Astrocyte of the cerebellum (primary cell): ENCODE results near the gene DOK3.

Experiments
- DNase-seq: peaks from one replicate; pipeline ENCODE4 v3.0.0-alpha.2; 2011; ENCODE audit warnings: low read depth
- H3K4me3 ChIP-seq: 2 replicates; pipeline ENCODE4 v1.5.1; 2011; ENCODE audit warnings: mild to moderate bottlenecking, low read depth, low read length, moderate library complexity
- CTCF ChIP-seq: IDR thresholded peaks from 2 replicates; pipeline ENCODE4 v1.5.1; 2012; ENCODE audit warnings: low read length, low read depth, moderate library complexity, mild to moderate bottlenecking; ENCODE audit errors: missing control alignments
- in situ Hi-C: cut with HindIII; loops from 2 replicates; pipeline ENCODE4 v1.10.0; 2017; ENCODE audit warnings: low sequenced_read_pairs

Gene DOK3

DNA sequence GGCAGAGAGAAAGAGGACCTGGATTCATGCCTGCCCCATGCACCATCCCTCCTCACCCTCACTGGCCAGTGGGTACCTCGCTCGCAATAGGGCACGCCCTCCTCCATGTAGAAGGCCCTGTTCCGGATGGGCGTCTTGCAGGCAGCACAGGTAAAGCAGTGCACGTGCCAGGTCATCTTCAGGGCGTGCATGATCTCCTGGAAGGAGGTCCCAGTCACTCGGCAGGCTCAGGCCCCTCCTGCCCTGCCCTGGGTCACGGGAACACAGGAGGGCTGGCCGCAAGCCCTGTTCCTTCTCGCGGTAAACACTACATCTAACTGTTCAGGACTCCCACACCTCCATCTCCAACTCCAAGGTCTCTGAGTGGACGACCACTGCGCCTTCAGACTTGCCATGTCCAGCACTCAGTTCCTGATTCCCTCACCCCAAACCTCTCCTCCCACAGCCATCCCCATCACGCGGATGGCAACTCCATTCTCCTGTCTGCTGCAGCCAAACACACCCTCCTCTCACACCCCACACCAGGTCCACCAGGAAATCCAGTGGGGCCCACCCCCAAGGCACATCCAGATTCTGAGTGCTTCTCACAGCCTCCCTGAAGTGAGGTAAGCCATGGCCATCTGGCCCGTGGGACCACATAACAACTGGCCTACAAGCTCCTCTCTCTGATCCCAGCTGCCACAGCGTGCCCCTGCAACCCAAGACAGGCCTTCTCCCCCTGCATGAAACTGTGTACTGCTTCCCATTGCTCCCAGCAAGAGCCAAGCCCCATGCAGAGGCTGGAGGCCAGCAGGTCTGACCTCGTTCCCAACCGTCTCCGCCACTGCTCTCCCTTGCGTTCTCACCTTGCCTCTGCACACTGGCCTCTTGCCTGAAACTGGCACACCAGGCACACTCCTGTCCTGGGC, 25.4 kb downstream of the DOK3 start:
- no peak for DNase-seq
- in situ Hi-C loops = no loop called here
- no peak overlapping the region for H3K4me3 ChIP-seq
- no peak for TF ChIP-seq CTCF

DNA sequence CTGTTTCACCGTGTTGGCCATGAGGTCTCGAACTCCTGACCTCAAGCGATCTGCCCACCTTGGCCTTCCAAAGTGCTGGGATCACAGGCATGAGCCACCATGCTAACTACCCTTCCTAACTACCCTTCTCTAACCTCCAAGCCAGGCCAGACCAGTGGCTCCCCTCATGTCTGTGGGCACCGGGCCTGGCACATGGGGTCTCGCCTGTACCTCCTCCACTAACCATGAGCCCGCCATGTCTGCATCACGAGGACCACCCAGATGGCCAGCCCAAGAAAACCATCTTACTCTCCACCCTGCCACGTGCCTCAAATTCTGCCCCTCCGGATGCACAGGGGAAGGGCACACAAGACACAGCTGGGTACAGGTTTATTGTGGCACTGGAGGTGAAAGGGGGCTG, 26.6 kb downstream of the DOK3 start:
- no peak for DNase-seq
- in situ Hi-C loops = no loop called here
- no peak for TF ChIP-seq CTCF
- no peak overlapping the region for H3K4me3 ChIP-seq

GRCh38 chr5:177482359-177482795, 27.2 kb downstream of the DOK3 start:
- TF ChIP-seq CTCF = no peak
- DNase-seq = no peak
- no peak overlapping the region for H3K4me3 ChIP-seq
- in situ Hi-C loops = no loop called here

DNA sequence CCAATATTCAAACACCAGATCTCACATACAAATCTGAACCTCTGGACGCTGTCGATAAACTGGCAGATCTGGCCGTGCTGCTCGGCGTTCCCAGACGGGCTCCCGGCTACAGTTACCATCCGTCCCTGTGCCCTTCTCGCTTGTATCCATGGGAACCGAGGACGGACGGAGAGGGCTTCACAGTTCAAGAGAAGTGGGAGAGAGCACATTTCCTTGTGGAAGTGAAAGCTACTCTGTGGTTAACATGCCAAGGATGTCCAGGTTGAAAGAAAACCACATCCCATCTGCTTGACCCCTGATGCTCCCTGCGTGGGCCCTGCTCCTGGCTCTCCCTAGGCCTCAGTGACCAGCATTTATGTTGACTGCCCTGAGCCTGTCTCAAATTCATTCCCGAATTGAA, 29.9 kb downstream of the DOK3 start:
- in situ Hi-C loops = no loop called here
- DNase-seq = no peak
- TF ChIP-seq CTCF = no peak
- no peak overlapping the region for H3K4me3 ChIP-seq

DNA sequence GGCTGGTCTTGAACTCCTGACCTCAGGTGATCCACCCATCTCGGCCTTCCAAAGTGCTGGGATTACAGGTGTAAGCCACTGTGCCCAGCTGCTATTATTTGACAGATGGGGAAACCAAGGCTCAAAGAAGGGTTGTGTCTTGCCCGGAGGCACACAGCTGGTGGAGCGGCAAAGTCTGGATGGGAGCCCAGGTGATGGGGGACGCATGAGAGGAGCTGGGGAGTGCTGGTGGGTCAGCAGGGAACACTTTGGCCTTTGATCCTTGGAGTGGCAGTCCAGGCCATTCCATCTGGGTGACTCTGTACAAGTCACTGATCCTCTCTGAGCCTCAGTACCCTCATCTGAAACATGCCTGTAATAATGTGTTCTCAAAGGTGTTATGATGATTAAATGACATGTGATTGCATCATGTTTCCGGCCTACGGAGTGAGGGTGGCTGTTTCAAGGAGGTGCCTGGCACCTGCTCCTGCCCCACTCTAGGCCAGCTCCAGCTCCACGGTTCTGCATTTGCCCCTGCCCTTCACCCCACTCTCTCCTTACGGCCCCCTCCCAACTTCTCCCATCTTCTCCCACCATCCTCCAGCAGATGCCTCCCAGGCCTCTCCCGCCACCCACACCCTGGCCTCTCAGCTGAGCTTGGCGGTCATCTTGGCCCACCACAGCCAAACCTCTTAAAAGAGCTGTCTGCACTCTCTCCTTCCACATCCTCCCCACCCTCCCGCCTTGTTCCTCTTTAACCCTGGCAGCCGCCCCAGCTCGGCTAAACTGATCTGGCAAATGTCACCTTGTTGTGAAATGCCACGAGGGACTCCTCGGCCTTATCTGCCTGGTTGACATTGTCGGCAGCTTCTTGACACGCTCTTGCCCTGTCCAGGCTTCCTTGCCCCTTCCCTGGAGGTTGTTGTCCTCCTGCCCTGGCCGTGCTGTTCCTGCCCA, 30.6 kb downstream of the DOK3 start:
- in situ Hi-C loops = no loop called here
- TF ChIP-seq CTCF = no peak
- no peak for DNase-seq
- H3K4me3 ChIP-seq = no peak overlapping the region

DNA sequence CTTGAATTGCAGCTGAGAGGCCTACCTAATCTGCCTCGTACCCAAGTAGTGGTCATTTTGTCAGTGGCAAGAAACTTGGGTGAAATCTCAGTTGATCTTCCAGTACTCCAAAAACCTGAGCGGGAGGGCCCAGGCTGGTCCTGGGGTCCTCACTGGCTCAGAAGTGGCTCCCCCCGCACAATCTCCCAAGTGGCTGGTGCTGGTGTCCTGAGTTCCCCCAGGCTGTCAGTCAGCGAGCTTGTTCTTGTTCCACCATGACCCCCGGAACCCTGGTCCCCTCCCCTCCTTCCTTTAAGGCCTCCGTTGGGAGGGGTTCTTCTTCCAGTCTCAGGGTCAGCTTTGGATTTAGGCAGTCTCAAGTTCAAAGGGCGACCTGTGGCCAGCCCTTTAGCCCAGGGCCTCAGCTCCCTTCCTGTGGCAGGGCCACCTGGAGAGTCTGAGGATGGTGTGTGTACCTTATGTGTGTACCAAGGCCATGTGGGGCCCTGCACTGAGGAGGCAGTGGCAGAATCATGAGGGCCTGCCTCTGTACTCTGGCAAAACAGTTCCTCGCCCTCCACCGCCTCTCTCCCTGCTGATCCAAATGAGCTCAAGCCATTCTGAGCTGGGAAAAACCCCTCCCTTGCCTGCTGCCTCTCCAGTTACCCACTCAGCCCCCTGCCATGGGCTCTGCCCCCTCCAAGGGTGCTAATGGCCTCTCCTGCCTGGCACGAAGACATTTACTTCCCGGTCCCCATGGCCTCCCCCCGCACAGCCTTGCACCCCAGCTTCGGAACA, 31.7 kb downstream of the DOK3 start:
- no peak for DNase-seq
- no peak overlapping the region for H3K4me3 ChIP-seq
- no peak for TF ChIP-seq CTCF
- in situ Hi-C loops = no loop called here
